Type B pancreatic cell (in vitro differentiated cells): ENCODE results near the gene BRSK1. TPM values are rescaled to one million over a fixed set of nuclear protein-coding genes. Genes with fewer than 3 reads are reported as not detected.

Experiments used
- DNase-seq: peaks from one replicate; pipeline ENCODE4 v3.0.0; 2021; ENCODE audit warnings: mixed read lengths; ENCODE audit not compliant: unreplicated experiment; ENCODE audit errors: extremely low spot score
- H3K27ac Mint-ChIP-seq: 2 replicates; pipeline ENCODE4 v1.8.0; 2021; ENCODE audit warnings: mild to moderate bottlenecking, mixed read lengths
- H3K27me3 Mint-ChIP-seq: 2 replicates; pipeline ENCODE4 v1.8.0; 2021; ENCODE audit warnings: mixed read lengths
- H3K36me3 Mint-ChIP-seq: 2 replicates; pipeline ENCODE4 v1.8.0; 2021; ENCODE audit warnings: mixed read lengths
- H3K4me1 Mint-ChIP-seq: one replicate; pipeline ENCODE4 v1.8.0; 2021; ENCODE audit warnings: mixed read lengths; ENCODE audit not compliant: unreplicated experiment
- H3K4me3 Mint-ChIP-seq: 2 replicates; pipeline ENCODE4 v1.8.0; 2021; ENCODE audit warnings: mild to moderate bottlenecking, mixed read lengths
- H3K9me3 Mint-ChIP-seq: 2 replicates; pipeline ENCODE4 v1.8.0; 2021; ENCODE audit warnings: mixed read lengths
- total RNA-seq: library from RNA; stranded (reverse); gene quantifications from 2 replicates; pipeline ENCODE4 v1.2.1, GENCODE V29; 2021; ENCODE audit warnings: low replicate concordance
- TF ChIP-seq, protein P1 (sequence below): fragments of 200-600 bp; sonication (generic); conservative IDR thresholded peaks from 2 replicates; pipeline ENCODE4 v1.5.0; 2021; ENCODE audit warnings: antibody characterized with exemption, mild to moderate bottlenecking

BRSK1 gene
- total RNA-seq, 1 donor from 2014 or later, result 32.3 TPM

DNA sequence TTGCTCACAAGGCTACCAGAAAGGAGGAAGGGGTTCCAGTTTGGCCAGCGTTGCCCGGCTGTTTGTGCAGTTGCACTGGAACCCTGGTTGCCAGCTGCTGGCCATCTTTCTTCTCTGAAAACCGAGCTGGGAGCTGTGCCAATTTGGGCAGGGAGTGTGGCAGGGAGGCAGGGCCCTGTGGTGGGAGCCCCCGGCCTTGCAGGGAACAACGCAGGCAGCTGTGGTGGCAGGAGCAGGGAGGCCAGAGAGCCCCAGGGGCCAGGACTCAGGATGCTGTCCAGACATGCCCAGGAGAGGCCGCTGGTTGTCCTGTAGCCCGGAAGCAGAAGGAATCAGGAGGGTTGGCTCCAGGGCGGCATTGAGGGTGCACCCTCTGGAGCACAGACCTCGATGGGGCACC lies 60.6 kb downstream of the BRSK1 start:
- Mint-ChIP-seq H3K4me1 (peaks cover 18% of the 10 kb centered on the region), H3K27me3 (no peaks in the 10 kb centered on the region), H3K9me3 (no peaks in the 10 kb centered on the region), H3K27ac (no peak overlapping the region), H3K36me3 (peaks cover 4% of the 10 kb centered on the region), H3K4me3 (no peak overlapping the region)
- no peak for DNase-seq
- TF ChIP-seq, protein P1, sequence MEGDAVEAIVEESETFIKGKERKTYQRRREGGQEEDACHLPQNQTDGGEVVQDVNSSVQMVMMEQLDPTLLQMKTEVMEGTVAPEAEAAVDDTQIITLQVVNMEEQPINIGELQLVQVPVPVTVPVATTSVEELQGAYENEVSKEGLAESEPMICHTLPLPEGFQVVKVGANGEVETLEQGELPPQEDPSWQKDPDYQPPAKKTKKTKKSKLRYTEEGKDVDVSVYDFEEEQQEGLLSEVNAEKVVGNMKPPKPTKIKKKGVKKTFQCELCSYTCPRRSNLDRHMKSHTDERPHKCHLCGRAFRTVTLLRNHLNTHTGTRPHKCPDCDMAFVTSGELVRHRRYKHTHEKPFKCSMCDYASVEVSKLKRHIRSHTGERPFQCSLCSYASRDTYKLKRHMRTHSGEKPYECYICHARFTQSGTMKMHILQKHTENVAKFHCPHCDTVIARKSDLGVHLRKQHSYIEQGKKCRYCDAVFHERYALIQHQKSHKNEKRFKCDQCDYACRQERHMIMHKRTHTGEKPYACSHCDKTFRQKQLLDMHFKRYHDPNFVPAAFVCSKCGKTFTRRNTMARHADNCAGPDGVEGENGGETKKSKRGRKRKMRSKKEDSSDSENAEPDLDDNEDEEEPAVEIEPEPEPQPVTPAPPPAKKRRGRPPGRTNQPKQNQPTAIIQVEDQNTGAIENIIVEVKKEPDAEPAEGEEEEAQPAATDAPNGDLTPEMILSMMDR, result no peak

DNA sequence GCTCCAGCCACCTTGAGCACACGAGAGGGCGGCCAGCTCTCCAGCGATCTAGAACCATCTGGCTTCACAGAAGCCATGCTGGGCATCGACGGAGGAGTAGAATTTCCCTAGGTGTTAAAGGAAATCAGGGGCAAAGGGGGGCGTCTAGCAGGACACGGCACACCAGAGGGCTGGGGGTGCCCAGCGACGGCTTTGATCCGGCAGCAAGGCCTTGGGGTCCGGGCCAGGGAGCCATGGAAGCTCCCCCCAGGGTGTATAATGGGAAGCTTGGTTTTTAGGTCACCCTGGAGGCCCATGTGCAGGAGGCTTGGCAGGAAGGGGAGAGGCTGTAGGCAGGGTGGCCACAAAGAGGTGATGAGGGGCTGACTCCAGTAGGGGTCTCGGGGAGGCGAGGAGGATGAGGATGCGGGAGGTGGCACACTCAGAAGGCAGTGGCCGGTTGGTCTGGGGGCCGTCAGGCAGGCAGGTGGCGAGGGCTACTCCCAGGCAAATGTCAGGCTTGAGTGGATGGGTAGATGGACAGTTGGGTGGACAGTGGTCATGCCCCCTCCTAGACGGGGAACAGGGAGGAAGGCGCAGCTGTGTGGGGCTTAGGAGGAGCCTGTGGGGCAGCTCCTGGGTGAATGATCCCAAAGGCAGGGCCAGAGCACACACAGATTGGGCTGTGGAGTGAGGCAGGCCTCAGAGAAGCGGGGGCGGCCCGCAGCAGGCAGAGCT lies 61.5 kb downstream of the BRSK1 start:
- TF ChIP-seq, protein P1, result no peak
- Mint-ChIP-seq H3K4me3 (no peak overlapping the region), H3K36me3 (no peaks in the 10 kb centered on the region), H3K27me3 (no peaks in the 10 kb centered on the region), H3K4me1 (peaks cover 15% of the 10 kb centered on the region), H3K27ac (peak overlapping the region; percentile 21), H3K9me3 (no peaks in the 10 kb centered on the region)
- no peak for DNase-seq

- no peak for DNase-seq
- H3K36me3 Mint-ChIP-seq, result no peaks in the 10 kb centered on the region
- H3K27me3 Mint-ChIP-seq, result peaks cover 8% of the 10 kb centered on the region
- peaks cover 15% of the 10 kb centered on the region for H3K4me1 Mint-ChIP-seq
- H3K27ac Mint-ChIP-seq, result no peak overlapping the region
- H3K4me3 Mint-ChIP-seq, result no peak overlapping the region
- TF ChIP-seq, protein P1, result no peak
- no peaks in the 10 kb centered on the region for H3K9me3 Mint-ChIP-seq
Measured at GRCh38 chr19:55345818-55346724, 62.3 kb downstream of the BRSK1 start.

DNA sequence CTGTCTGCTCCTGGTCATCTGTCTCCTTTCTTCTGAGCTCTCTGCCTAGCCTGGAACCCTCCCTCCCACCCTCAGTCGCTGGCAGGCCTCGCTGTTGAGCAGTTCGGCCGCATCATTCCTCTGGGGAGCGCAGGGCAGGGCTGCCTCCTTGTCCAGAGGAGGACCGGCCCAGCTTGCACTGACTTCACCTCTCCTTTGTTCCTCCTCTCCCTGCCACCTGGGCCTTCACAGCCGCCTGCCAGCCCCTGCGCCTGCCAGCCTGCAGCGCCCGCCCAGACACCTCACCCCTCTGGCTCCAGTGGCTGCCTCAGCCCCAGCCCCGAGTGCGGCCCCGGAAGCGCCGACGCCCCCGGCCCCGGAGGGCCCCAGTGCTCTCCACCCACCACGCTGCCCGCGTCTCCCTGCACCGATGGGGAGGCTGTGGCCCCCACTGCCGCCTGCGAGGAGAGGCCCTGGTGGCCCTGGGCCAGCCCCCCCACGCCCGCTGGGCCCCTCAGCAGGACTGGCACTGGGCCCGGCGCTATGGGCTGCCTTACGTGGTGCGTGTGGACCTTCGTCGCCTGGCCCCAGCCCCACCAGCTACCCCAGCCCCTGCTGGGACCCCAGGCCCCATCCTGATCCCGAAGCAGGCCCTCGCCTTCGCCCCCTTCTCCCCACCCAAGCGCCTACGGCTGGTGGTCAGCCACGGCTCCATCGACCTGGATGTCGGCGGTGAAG lies 63.1 kb downstream of the BRSK1 start:
- no peaks in the 10 kb centered on the region for H3K9me3 Mint-ChIP-seq
- H3K27ac Mint-ChIP-seq, result no peak overlapping the region
- peaks cover 15% of the 10 kb centered on the region for H3K4me1 Mint-ChIP-seq

GRCh38 chr19:55347442-55348009 lies 63.7 kb downstream of the BRSK1 start:
- peaks cover 22% of the 10 kb centered on the region for H3K27me3 Mint-ChIP-seq
- DNase-seq, result no peak
- peaks cover 15% of the 10 kb centered on the region for H3K4me1 Mint-ChIP-seq
- H3K9me3 Mint-ChIP-seq, result no peaks in the 10 kb centered on the region
- no peaks in the 10 kb centered on the region for H3K36me3 Mint-ChIP-seq
- H3K27ac Mint-ChIP-seq, result no peak overlapping the region
- H3K4me3 Mint-ChIP-seq, result no peak overlapping the region
- TF ChIP-seq, protein P1, result no peak

More for the DNA sequence above, 63.1 kb downstream of the BRSK1 start:
- Mint-ChIP-seq H3K27me3 (peaks cover 16% of the 10 kb centered on the region), H3K4me3 (no peak overlapping the region), H3K36me3 (no peaks in the 10 kb centered on the region)
- no peak for DNase-seq
- TF ChIP-seq, protein P1, result no peak
